Measurements from ENCODE around the gene GFM2.
"Not testable (repeated sequence)": the region's sequence is repeated elsewhere in the genome, so short reads cannot be mapped to it uniquely, and the experiment has no call there.

The GFM2 gene

GRCh38 chr5:74767579-74767913 is 629 bp upstream of the GFM2 start:
- DNase-seq (ENCODE audit: insufficient read length): no peak
- no peak for FAIRE-seq
- no peak for TF ChIP-seq POLR2AphosphoS5 (IDR thresholded peaks at IDR 0.05; ENCODE audit: low read depth, low read length)
- TF ChIP-seq TAF1 (IDR thresholded peaks at IDR 0.05; ENCODE audit: borderline replicate concordance, low read depth, low read length): no peak
- no peak for TF ChIP-seq POLR2A (IDR thresholded peaks at IDR 0.05; ENCODE audit: low read depth, low read length)

GRCh38 chr5:74766418-74766848 is 484 bp downstream of the GFM2 start:
- DNase-seq (ENCODE audit: insufficient read length) (peak; percentile 22), FAIRE-seq (peak; percentile 51)
- TF ChIP-seq TAF1 (IDR thresholded peaks at IDR 0.05; ENCODE audit: borderline replicate concordance, low read depth, low read length): no peak
- TF ChIP-seq POLR2AphosphoS5 (IDR thresholded peaks at IDR 0.05; ENCODE audit: low read depth, low read length): no peak
- no peak for TF ChIP-seq POLR2A (IDR thresholded peaks at IDR 0.05; ENCODE audit: low read depth, low read length)

GRCh38 chr5:74765929-74766328 is 988 bp downstream of the GFM2 start:
- TF ChIP-seq TAF1 (IDR thresholded peaks at IDR 0.05; ENCODE audit: borderline replicate concordance, low read depth, low read length) (no peak), POLR2AphosphoS5 (IDR thresholded peaks at IDR 0.05; ENCODE audit: low read depth, low read length) (no peak), POLR2A (IDR thresholded peaks at IDR 0.05; ENCODE audit: low read depth, low read length) (no peak)
- DNase-seq (ENCODE audit: insufficient read length) (no peak), FAIRE-seq (no peak)

- FAIRE-seq (no peak), DNase-seq (ENCODE audit: insufficient read length) (no peak)
- no peak for TF ChIP-seq TAF1 (IDR thresholded peaks at IDR 0.05; ENCODE audit: borderline replicate concordance, low read depth, low read length)
- TF ChIP-seq POLR2AphosphoS5 (IDR thresholded peaks at IDR 0.05; ENCODE audit: low read depth, low read length): no peak
- no peak for TF ChIP-seq POLR2A (IDR thresholded peaks at IDR 0.05; ENCODE audit: low read depth, low read length)
These were observed 1.7 kb downstream of the GFM2 start for GRCh38 chr5:74765201-74765600.

GRCh38 chr5:74763504-74763903 is 3.4 kb downstream of the GFM2 start:
- DNase-seq (ENCODE audit: insufficient read length): no peak
- FAIRE-seq: no peak
- TF ChIP-seq POLR2AphosphoS5 (IDR thresholded peaks at IDR 0.05; ENCODE audit: low read depth, low read length) (no peak), TAF1 (IDR thresholded peaks at IDR 0.05; ENCODE audit: borderline replicate concordance, low read depth, low read length) (no peak), POLR2A (IDR thresholded peaks at IDR 0.05; ENCODE audit: low read depth, low read length) (no peak)

GRCh38 chr5:74762599-74762998 is 4.3 kb downstream of the GFM2 start:
- TF ChIP-seq POLR2AphosphoS5 (IDR thresholded peaks at IDR 0.05; ENCODE audit: low read depth, low read length) (no peak), TAF1 (IDR thresholded peaks at IDR 0.05; ENCODE audit: borderline replicate concordance, low read depth, low read length) (no peak), POLR2A (IDR thresholded peaks at IDR 0.05; ENCODE audit: low read depth, low read length) (no peak)
- FAIRE-seq (peak; percentile 38), DNase-seq (ENCODE audit: insufficient read length) (no peak)

GRCh38 chr5:74761241-74761640 is 5.7 kb downstream of the GFM2 start:
- FAIRE-seq: peak; percentile 9
- no peak for DNase-seq (ENCODE audit: insufficient read length)
- no peak for TF ChIP-seq POLR2A (IDR thresholded peaks at IDR 0.05; ENCODE audit: low read depth, low read length)
- TF ChIP-seq POLR2AphosphoS5 (IDR thresholded peaks at IDR 0.05; ENCODE audit: low read depth, low read length): no peak
- TF ChIP-seq TAF1 (IDR thresholded peaks at IDR 0.05; ENCODE audit: borderline replicate concordance, low read depth, low read length): no peak

GRCh38 chr5:74748742-74749141 is 18.2 kb downstream of the GFM2 start:
- not testable (repeated sequence) for DNase-seq (ENCODE audit: insufficient read length); FAIRE-seq

GRCh38 chr5:74738406-74738805 is 28.5 kb downstream of the GFM2 start:
- TF ChIP-seq POLR2AphosphoS5 (IDR thresholded peaks at IDR 0.05; ENCODE audit: low read depth, low read length): no peak
- no peak for TF ChIP-seq POLR2A (IDR thresholded peaks at IDR 0.05; ENCODE audit: low read depth, low read length)
- no peak for TF ChIP-seq TAF1 (IDR thresholded peaks at IDR 0.05; ENCODE audit: borderline replicate concordance, low read depth, low read length)
- no peak for FAIRE-seq

GRCh38 chr5:74736759-74737158 is 30.2 kb downstream of the GFM2 start:
- no peak for DNase-seq (ENCODE audit: insufficient read length)
- TF ChIP-seq TAF1 (IDR thresholded peaks at IDR 0.05; ENCODE audit: borderline replicate concordance, low read depth, low read length): no peak
- no peak for TF ChIP-seq POLR2AphosphoS5 (IDR thresholded peaks at IDR 0.05; ENCODE audit: low read depth, low read length)
- no peak for FAIRE-seq

More at GRCh38 chr5:74738406-74738805, 28.5 kb downstream of the GFM2 start:
- DNase-seq (ENCODE audit: insufficient read length): no peak

GRCh38 chr5:74725331-74725730 is 41.6 kb downstream of the GFM2 start:
- FAIRE-seq (no peak), DNase-seq (ENCODE audit: insufficient read length) (no peak)
- TF ChIP-seq POLR2A (IDR thresholded peaks at IDR 0.05; ENCODE audit: low read depth, low read length) (no peak), POLR2AphosphoS5 (IDR thresholded peaks at IDR 0.05; ENCODE audit: low read depth, low read length) (no peak), TAF1 (IDR thresholded peaks at IDR 0.05; ENCODE audit: borderline replicate concordance, low read depth, low read length) (no peak)

- TF ChIP-seq TAF1 (IDR thresholded peaks at IDR 0.05; ENCODE audit: borderline replicate concordance, low read depth, low read length) (no peak), POLR2AphosphoS5 (IDR thresholded peaks at IDR 0.05; ENCODE audit: low read depth, low read length) (no peak), POLR2A (IDR thresholded peaks at IDR 0.05; ENCODE audit: low read depth, low read length) (no peak)
- FAIRE-seq: no peak
These were observed 44.6 kb downstream of the GFM2 start for GRCh38 chr5:74722271-74722670.

GRCh38 chr5:74717596-74717995 is 49.3 kb downstream of the GFM2 start:
- no peak for TF ChIP-seq POLR2A (IDR thresholded peaks at IDR 0.05; ENCODE audit: low read depth, low read length)
- no peak for TF ChIP-seq POLR2AphosphoS5 (IDR thresholded peaks at IDR 0.05; ENCODE audit: low read depth, low read length)
- TF ChIP-seq TAF1 (IDR thresholded peaks at IDR 0.05; ENCODE audit: borderline replicate concordance, low read depth, low read length): no peak
- FAIRE-seq (no peak), DNase-seq (ENCODE audit: insufficient read length) (no peak)

More at GRCh38 chr5:74722271-74722670, 44.6 kb downstream of the GFM2 start:
- DNase-seq (ENCODE audit: insufficient read length): no peak
